Measurements from ENCODE around the gene SLF2. TPM values are rescaled to one million over a fixed set of nuclear protein-coding genes. Genes with fewer than 3 reads are reported as not detected.

The SLF2 gene
- total RNA-seq, 2 donors from 2014 or later: 31.5 to 38.9 TPM

- TF ChIP-seq CTCF (conservative IDR thresholded peaks at IDR 0.05): peak; percentile 25
- H3K4me3 Mint-ChIP-seq: peak overlapping the region; percentile 33
- H3K27me3 Mint-ChIP-seq (ENCODE audit: insufficient read depth): peaks cover 96% of the 10 kb centered on the region
- H3K9ac ChIP-seq (ENCODE audit: extremely low read depth, low read length, poor library complexity, severe bottlenecking): no peak overlapping the region
- H3K4me1 ChIP-seq (ENCODE audit: control insufficient read depth, insufficient read depth, low read length): no peaks in the 10 kb centered on the region
- no peaks in the 10 kb centered on the region for H3K36me3 ChIP-seq (ENCODE audit: control insufficient read depth, insufficient read depth, low read length)
- WGBS, 2 experiments (ENCODE audit: insufficient coverage in 1 of 2, insufficient read length in 1 of 2): 9 to 19% methylated on average over 8 to 21 of the region's 21 CpGs
- H3K9me3 Mint-ChIP-seq: no peaks in the 10 kb centered on the region
- H3K4me3 ChIP-seq (ENCODE audit: low read length): no peak overlapping the region
- no peaks in the 10 kb centered on the region for H3K36me3 Mint-ChIP-seq (ENCODE audit: low read depth)
- peaks cover 5% of the 10 kb centered on the region for H3K4me1 Mint-ChIP-seq
- H3K27ac Mint-ChIP-seq: no peak overlapping the region
- no peaks in the 10 kb centered on the region for H3K9me3 ChIP-seq (ENCODE audit: control insufficient read depth, low read length)
- H3K27ac ChIP-seq (ENCODE audit: low read depth, low read length): no peak overlapping the region
- H3K27me3 ChIP-seq (ENCODE audit: control insufficient read depth, insufficient read depth, low read length, poor library complexity, severe bottlenecking): peaks cover 77% of the 10 kb centered on the region
- DNase-seq: peak; percentile 83
These were observed 46.1 kb upstream of the SLF2 start for GRCh38 chr10:100866575-100867098.

GRCh38 chr10:100867261-100867963, 45.4 kb upstream of the SLF2 start:
- Histone ChIP-seq H3K4me3 (ENCODE audit: low read length) (no peak overlapping the region), H3K9me3 (ENCODE audit: control insufficient read depth, low read length) (no peaks in the 10 kb centered on the region), H3K27ac (ENCODE audit: low read depth, low read length) (no peak overlapping the region), H3K27me3 (ENCODE audit: control insufficient read depth, insufficient read depth, low read length, poor library complexity, severe bottlenecking) (peaks cover 71% of the 10 kb centered on the region), H3K4me1 (ENCODE audit: control insufficient read depth, insufficient read depth, low read length) (no peaks in the 10 kb centered on the region), H3K36me3 (ENCODE audit: control insufficient read depth, insufficient read depth, low read length) (no peaks in the 10 kb centered on the region), H3K9ac (ENCODE audit: extremely low read depth, low read length, poor library complexity, severe bottlenecking) (no peak overlapping the region)
- H3K27me3 Mint-ChIP-seq (ENCODE audit: insufficient read depth): peaks cover 96% of the 10 kb centered on the region
- no peak overlapping the region for H3K27ac Mint-ChIP-seq
- 91% methylated on average over 5 to 8 of the region's 8 CpGs for WGBS, 2 experiments (ENCODE audit: insufficient coverage in 1 of 2, insufficient read length in 1 of 2)
- H3K36me3 Mint-ChIP-seq (ENCODE audit: low read depth): no peaks in the 10 kb centered on the region
- H3K9me3 Mint-ChIP-seq: no peaks in the 10 kb centered on the region
- H3K4me1 Mint-ChIP-seq: peaks cover 5% of the 10 kb centered on the region
- no peak for TF ChIP-seq CTCF (conservative IDR thresholded peaks at IDR 0.05)
- H3K4me3 Mint-ChIP-seq: no peak overlapping the region
- DNase-seq: no peak

GRCh38 chr10:100868382-100868781, 44.4 kb upstream of the SLF2 start:
- Mint-ChIP-seq H3K27me3 (ENCODE audit: insufficient read depth) (peaks cover 96% of the 10 kb centered on the region), H3K4me3 (no peak overlapping the region), H3K27ac (no peak overlapping the region), H3K9me3 (no peaks in the 10 kb centered on the region), H3K4me1 (peaks cover 7% of the 10 kb centered on the region), H3K36me3 (ENCODE audit: low read depth) (no peaks in the 10 kb centered on the region)
- Histone ChIP-seq H3K27ac (ENCODE audit: low read depth, low read length) (no peak overlapping the region), H3K36me3 (ENCODE audit: control insufficient read depth, insufficient read depth, low read length) (no peaks in the 10 kb centered on the region), H3K4me1 (ENCODE audit: control insufficient read depth, insufficient read depth, low read length) (no peaks in the 10 kb centered on the region), H3K9me3 (ENCODE audit: control insufficient read depth, low read length) (no peaks in the 10 kb centered on the region), H3K27me3 (ENCODE audit: control insufficient read depth, insufficient read depth, low read length, poor library complexity, severe bottlenecking) (peaks cover 62% of the 10 kb centered on the region), H3K9ac (ENCODE audit: extremely low read depth, low read length, poor library complexity, severe bottlenecking) (no peak overlapping the region), H3K4me3 (ENCODE audit: low read length) (no peak overlapping the region)
- WGBS, 2 experiments (ENCODE audit: insufficient coverage in 1 of 2, insufficient read length in 1 of 2): 72% methylated on average over 3 of the region's 3 CpGs; no CpG with 5 or more reads in 1 of the 2 experiments
- no peak for DNase-seq
- TF ChIP-seq CTCF (conservative IDR thresholded peaks at IDR 0.05): no peak
